GM12878 (cell line): ENCODE results near the gene RPRD1B. TPM values are rescaled to one million over a fixed set of nuclear protein-coding genes. Genes with fewer than 3 reads are reported as not detected.

Experiments used
- ATAC-seq: fragments of 200-7000 bp; cut with Tn5 transposase; 3 replicates; pipeline ENCODE4 v1.9.1; 2020; ENCODE audit warnings: mild to moderate bottlenecking, moderate library complexity
- BruUV-seq: library from RNA; stranded (reverse); fragments of 400-500 nt; replicated peaks from 2 replicates; lab custom pipeline; 2021; lab: Mats Ljungman, UMichigan
- CTCF ChIA-PET: fragments of 300-600 bp; sonication (Branson Sonifier 250); formaldehyde crosslinking; extraction: SDS; loops from one replicate; lab custom pipeline; 2021; ENCODE audit warnings: inconsistent platforms; lab: Yijun Ruan, JAX
- POLR2A ChIA-PET: fragments of 350-600 bp; formaldehyde crosslinking; extraction: SDS; loops from one replicate; lab custom pipeline; 2021; ENCODE audit warnings: inconsistent platforms; lab: Charles Lee
- RAD21 ChIA-PET: fragments of 300-600 bp; sonication (Branson Sonifier 250); formaldehyde crosslinking; loops from one replicate; lab custom pipeline; 2023; ENCODE audit warnings: antibody characterized with exemption; ENCODE audit not compliant: unreplicated experiment; lab: Charles Lee
- SMC1A ChIA-PET: fragments of 300-600 bp; sonication (Branson Sonifier 250); formaldehyde crosslinking; loops from one replicate; lab custom pipeline; 2023; ENCODE audit not compliant: unreplicated experiment, uncharacterized antibody; lab: Charles Lee
- DNase-seq: peaks from one replicate; pipeline ENCODE4 v3.0.0-alpha.2; 2011; ENCODE audit warnings: low read depth, low spot score
- FAIRE-seq: peaks from 3 replicates; lab custom pipeline; 2011; peaks lifted over from hg19 to GRCh38; lab: Jason Lieb, UNC
- H2AFZ ChIP-seq: 2 replicates; pipeline ENCODE4 v1.6.0; 2011; ENCODE audit warnings: low read depth, low read length, control low read depth; ENCODE audit not compliant: control insufficient read depth
- H3K27ac ChIP-seq: 2 replicates; pipeline ENCODE4 v1.5.1; 2011; ENCODE audit warnings: control low read depth; ENCODE audit not compliant: control insufficient read depth, insufficient read depth
- H3K27me3 ChIP-seq, 2 experiments: replicated peaks in 1 of 2; 2 replicates each; pipeline versions ENCODE4 v1.6.0 to v1.6.1; 2011; ENCODE audit warnings: low read length in 1 of 2; ENCODE audit not compliant: control insufficient read depth in 2 of 2, insufficient read depth in 2 of 2
- H3K36me3 ChIP-seq, 2 experiments: 2 replicates each; pipeline ENCODE4 v1.5.1; 2011; ENCODE audit warnings: low read length in 1 of 2; ENCODE audit not compliant: control insufficient read depth in 2 of 2, insufficient read depth in 2 of 2
- H3K4me1 ChIP-seq: 2 replicates; pipeline ENCODE4 v1.6.1; 2011; ENCODE audit warnings: mild to moderate bottlenecking, low read length, moderate library complexity, mixed read lengths; ENCODE audit not compliant: control insufficient read depth, insufficient read depth
- H3K4me2 ChIP-seq: 2 replicates; pipeline ENCODE4 v1.6.0; 2011; ENCODE audit warnings: control low read depth; ENCODE audit not compliant: control insufficient read depth, insufficient read depth
- H3K4me3 ChIP-seq: fragments of 200-600 bp; sonication (generic); 2 replicates; pipeline ENCODE4 v1.5.1; 2016
- H3K79me2 ChIP-seq: 2 replicates; pipeline ENCODE4 v1.6.0; 2011; ENCODE audit warnings: low read length; ENCODE audit not compliant: control insufficient read depth, insufficient read depth
- H3K9ac ChIP-seq: 2 replicates; pipeline ENCODE4 v1.8.0; 2011; ENCODE audit warnings: low read length, control low read depth, mixed read lengths; ENCODE audit not compliant: control insufficient read depth, insufficient read depth
- H3K9me3 ChIP-seq: replicated peaks from 3 replicates; pipeline ENCODE4 v1.5.1; 2011; ENCODE audit warnings: mild to moderate bottlenecking, low read length; ENCODE audit not compliant: control insufficient read depth, insufficient read depth
- H4K20me1 ChIP-seq: 2 replicates; pipeline ENCODE4 v1.6.0; 2011; ENCODE audit not compliant: control insufficient read depth, insufficient read depth
- BACH1 ChIP-seq: fragments of 450-650 bp; IDR thresholded peaks from 2 replicates; pipeline ENCODE4 v1.6.1; 2017; ENCODE audit warnings: mild to moderate bottlenecking, borderline replicate concordance
- BRCA1 ChIP-seq: IDR thresholded peaks from 2 replicates; pipeline ENCODE4 v1.6.1; 2011; ENCODE audit warnings: low read depth, low read length, improper control_type of control experiment
- CEBPZ ChIP-seq: fragments of 150-350 bp; IDR thresholded peaks from 2 replicates; pipeline ENCODE4 v1.6.1; 2016; ENCODE audit warnings: low read depth, low read length
- CREB1 ChIP-seq: IDR thresholded peaks from 2 replicates; pipeline ENCODE4 v1.6.1; 2012; ENCODE audit warnings: low read depth, mild to moderate bottlenecking, inconsistent platforms
- EED ChIP-seq: sonication (generic); IDR thresholded peaks from 2 replicates; pipeline ENCODE4 v1.6.1; 2016; ENCODE audit warnings: antibody characterized with exemption, low read depth
- MTA3 ChIP-seq: IDR thresholded peaks from 2 replicates; pipeline ENCODE4 v1.6.1; 2012; ENCODE audit warnings: low read length, inconsistent platforms, borderline replicate concordance
- MYC ChIP-seq: IDR thresholded peaks from 2 replicates; pipeline ENCODE4 v1.6.1; 2011; ENCODE audit warnings: mild to moderate bottlenecking, low read length, moderate library complexity, inconsistent platforms; ENCODE audit not compliant: insufficient read depth, insufficient replicate concordance, insufficient read length, severe bottlenecking
- NFXL1 ChIP-seq: fragments of 450-650 bp; IDR thresholded peaks from 2 replicates; pipeline ENCODE4 v1.6.1; 2017; ENCODE audit warnings: antibody characterized with exemption, mild to moderate bottlenecking, borderline replicate concordance
- PAX5 ChIP-seq: IDR thresholded peaks from 2 replicates; pipeline ENCODE4 v1.6.1; 2011; ENCODE audit warnings: low read depth, low read length, borderline replicate concordance
- RAD21 ChIP-seq: IDR thresholded peaks from 2 replicates; pipeline ENCODE4 v1.6.1; 2011; ENCODE audit warnings: mild to moderate bottlenecking, low read depth, low read length, moderate library complexity; ENCODE audit not compliant: insufficient read depth
- SIN3A ChIP-seq: IDR thresholded peaks from 2 replicates; pipeline ENCODE4 v1.6.1; 2012; ENCODE audit warnings: low read depth, low read length, improper control_type of control experiment
- TARDBP ChIP-seq: IDR thresholded peaks from 2 replicates; pipeline ENCODE4 v1.6.1; 2016; ENCODE audit warnings: borderline replicate concordance
- USF1 ChIP-seq: IDR thresholded peaks from 2 replicates; pipeline ENCODE4 v1.6.1; 2011; ENCODE audit warnings: borderline replicate concordance, low read depth, mild to moderate bottlenecking, moderate library complexity, mixed read lengths, low read length; ENCODE audit not compliant: insufficient read depth; ENCODE audit errors: extremely low read length
- WRNIP1 ChIP-seq: IDR thresholded peaks from 2 replicates; pipeline ENCODE4 v1.6.1; 2011; ENCODE audit warnings: low read depth, low read length, improper control_type of control experiment, borderline replicate concordance
- ZBTB11 ChIP-seq: fragments of 450-650 bp; formaldehyde crosslinking; IDR thresholded peaks from 2 replicates; pipeline ENCODE4 v1.5.0; 2022; ENCODE audit warnings: mild to moderate bottlenecking, missing genetic modification characterization
- ZNF274 ChIP-seq: IDR thresholded peaks from one replicate; pipeline ENCODE4 v1.8.0; 2011; ENCODE audit not compliant: insufficient read length, insufficient read depth
- ZNF384 ChIP-seq: IDR thresholded peaks from 2 replicates; pipeline ENCODE4 v1.6.1; 2012; ENCODE audit warnings: low read depth, mild to moderate bottlenecking, low read length, improper control_type of control experiment, borderline replicate concordance
- WGBS: methylation state at CpG from one replicate; pipeline ENCODE4 v1.1.6; 2016; ENCODE audit warnings: low lambda C conversion rate; ENCODE audit not compliant: insufficient replicate concordance, insufficient coverage; ENCODE audit errors: missing lambda C conversion rate; 5-methylcytosine and 5-hydroxymethylcytosine counted together
- in situ Hi-C: fragments of 300-500 bp; cut with MboI; formaldehyde crosslinking; loops from 9 replicates; pipeline ENCODE4 v1.14.3; 2018; ENCODE audit warnings: mixed read lengths
- intact Hi-C: fragments of 100-400 bp; cut with micrococcal nuclease; formaldehyde crosslinking; loops from one replicate; pipeline ENCODE4 v1.14.2; 2022; ENCODE audit not compliant: unreplicated experiment
- polyA plus RNA-seq, 11 experiments: library from polyadenylated mRNA; depleted of rRNA in 4 of 11; unstranded in 6 of 11; stranded (reverse) in 5 of 11; fragments of >200 nt; fragmentation: Nextera tagmentation in 4 of 11; fragmentation: Illumina TruSeq in 1 of 11; extraction: Ambion mirVana in 4 of 11; extraction: Trizol in 1 of 11; gene quantifications; 1 replicate in 1 of 11; 2 replicates in 10 of 11; pipeline versions ENCODE4 v1.2.1 to v1.2.3, GENCODE V29; 2011 to 2016; ENCODE audit warnings: inconsistent platforms in 2 of 11, missing spikeins in 2 of 11, low read depth in 1 of 11
- total RNA-seq, 4 experiments: library from RNA; depleted of rRNA in 3 of 4; stranded (reverse); fragments of >200 nt in 3 of 4; fragmentation: Illumina TruSeq in 1 of 4; extraction: Trizol in 1 of 4; gene quantifications; 2 replicates each; pipeline versions ENCODE4 v1.2.1 to v1.2.3, GENCODE V29; 2013 to 2021

RPRD1B gene
- total and polyA plus RNA-seq, 10 of the 15 experiments (the other 5 are each of a cell fraction or from before 2014, with no cell fraction given), result 5.2 to 40.2 (median 30.0) TPM

DNA sequence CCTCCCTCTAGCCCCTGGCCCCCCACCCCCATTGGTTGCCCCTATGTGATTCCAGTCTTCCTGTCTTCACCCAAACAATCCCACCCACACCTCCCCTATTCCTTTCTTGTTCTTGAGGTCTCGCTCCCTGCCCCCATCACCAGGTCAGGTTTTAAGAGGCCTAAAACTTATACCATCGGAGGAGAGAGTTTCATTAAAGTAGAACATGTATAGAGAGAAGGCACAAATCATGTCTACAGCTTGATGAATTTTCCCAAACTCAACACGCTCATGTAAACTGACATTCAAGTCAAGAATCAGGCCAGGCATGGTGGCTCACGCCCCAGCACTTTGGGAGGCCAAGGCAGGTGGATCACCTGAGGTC lies 87.1 kb downstream of the RPRD1B start:
- BruUV-seq, result no TSS peak
- intact Hi-C loops, result no loop called here
- ChIA-PET POLR2A (no interaction called here), RAD21 (interaction anchor here (1.8 kb wide), 1 partner anchor 47 kb away, joined by 4 read pairs; no protein-coding TSS in a partner anchor), SMC1A (no interaction called here), CTCF (no interaction called here)
- DNase-seq (no peak), FAIRE-seq (no peak), ATAC-seq (no peak)
- no peaks in the 10 kb centered on the region for H3K9me3 ChIP-seq
- no peak overlapping the region for H3K4me3 ChIP-seq
- TF ChIP-seq NFXL1 (no peak), CREB1 (no peak), PAX5 (no peak), TARDBP (no peak), BACH1 (no peak), ZBTB11 (CRISPR knock-in tag) (no peak), ZNF274 (no peak), MTA3 (no peak), USF1 (no peak), ZNF384 (no peak), BRCA1 (no peak), RAD21 (no peak), WRNIP1 (no peak), SIN3A (no peak), EED (no peak), MYC (no peak), CEBPZ (no peak)
- no peak overlapping the region for H3K4me2 ChIP-seq
- no peaks in the 10 kb centered on the region for H4K20me1 ChIP-seq
- no peak overlapping the region for H2AFZ ChIP-seq
- no peaks in the 10 kb centered on the region for H3K79me2 ChIP-seq
- no peaks in the 10 kb centered on the region for H3K27me3 ChIP-seq
- H3K9ac ChIP-seq, result no peak overlapping the region
- 62% methylated on average over 4 of the region's 4 CpGs for WGBS
- in situ Hi-C loops, result no loop called here
- no peak overlapping the region for H3K27ac ChIP-seq
- peaks cover 9% of the 10 kb centered on the region for H3K4me1 ChIP-seq
- no peaks in the 10 kb centered on the region for H3K36me3 ChIP-seq
